GM19043 (cell line): ENCODE results near the gene ZBTB20.

Source experiments
- ATAC-seq: cut with Tn5 transposase; IDR thresholded peaks from one replicate; pipeline ENCODE4 v1.9.1; 2021; ENCODE audit warnings: low read depth; ENCODE audit not compliant: unreplicated experiment

Gene ZBTB20

DNA sequence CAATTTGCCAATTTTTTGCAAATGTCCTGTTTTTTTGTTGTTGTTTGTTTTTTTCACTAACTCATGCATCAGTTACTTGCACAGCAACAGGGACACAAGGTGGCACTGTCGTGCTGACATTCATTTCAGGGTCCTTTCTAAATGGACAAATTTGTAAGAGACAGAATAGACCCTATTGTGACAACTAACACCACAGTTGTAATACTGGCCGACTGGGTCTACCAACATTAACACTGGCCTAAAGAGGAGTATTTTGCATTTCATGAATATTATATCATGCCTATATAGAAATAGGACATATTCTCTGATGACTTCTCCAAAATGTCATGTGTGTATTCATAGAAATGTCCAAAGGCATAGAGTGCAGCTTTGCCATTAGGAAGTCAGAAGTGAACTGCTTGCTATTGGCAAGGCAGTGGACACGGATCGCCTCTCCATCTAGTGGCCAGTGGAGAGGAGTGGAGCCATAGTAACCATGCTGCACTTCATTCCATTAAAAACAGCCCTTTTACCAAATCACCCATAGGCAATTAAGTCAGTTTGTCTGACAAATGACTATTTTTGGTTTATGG lies 54.8 kb downstream of the ZBTB20 start:
- peak; percentile 56 for ATAC-seq

DNA sequence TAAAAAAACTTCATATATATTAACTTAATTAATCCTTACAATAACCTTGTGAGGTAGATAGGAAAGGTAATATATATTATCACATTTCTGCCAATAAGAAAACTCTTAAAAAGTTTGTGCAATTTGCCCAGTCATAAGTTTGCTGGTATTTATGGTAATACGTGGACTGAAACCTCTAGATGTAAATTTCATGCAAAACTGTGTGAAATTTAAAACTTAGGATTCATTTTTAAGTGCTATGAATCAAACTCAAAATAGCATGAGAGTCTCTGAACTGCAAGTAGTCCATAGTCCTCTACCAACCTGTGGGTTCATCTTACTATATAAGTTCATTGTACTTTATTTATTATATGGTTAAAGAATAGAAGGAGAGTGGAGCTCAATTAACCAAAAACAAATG lies 56.4 kb downstream of the ZBTB20 start:
- ATAC-seq, result no peak

DNA sequence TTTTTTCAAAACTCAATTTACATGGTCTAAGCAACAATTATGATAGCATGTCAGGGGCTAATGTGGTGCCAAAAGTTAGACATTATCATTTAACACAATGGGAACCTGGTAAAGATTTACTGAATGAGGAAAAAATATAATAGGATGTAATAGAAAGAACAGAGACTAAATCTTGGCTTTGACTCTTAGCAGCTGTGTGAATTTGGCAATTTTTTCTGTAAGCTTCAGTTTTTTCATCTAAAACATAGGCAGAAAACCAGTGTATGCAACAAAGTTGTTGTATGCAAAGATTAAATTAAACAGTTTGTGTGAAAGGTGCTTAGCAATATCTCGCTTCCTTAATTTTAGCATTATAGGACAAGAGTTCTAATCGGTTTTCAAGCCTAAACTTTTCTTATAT lies 57.6 kb downstream of the ZBTB20 start:
- no peak for ATAC-seq

DNA sequence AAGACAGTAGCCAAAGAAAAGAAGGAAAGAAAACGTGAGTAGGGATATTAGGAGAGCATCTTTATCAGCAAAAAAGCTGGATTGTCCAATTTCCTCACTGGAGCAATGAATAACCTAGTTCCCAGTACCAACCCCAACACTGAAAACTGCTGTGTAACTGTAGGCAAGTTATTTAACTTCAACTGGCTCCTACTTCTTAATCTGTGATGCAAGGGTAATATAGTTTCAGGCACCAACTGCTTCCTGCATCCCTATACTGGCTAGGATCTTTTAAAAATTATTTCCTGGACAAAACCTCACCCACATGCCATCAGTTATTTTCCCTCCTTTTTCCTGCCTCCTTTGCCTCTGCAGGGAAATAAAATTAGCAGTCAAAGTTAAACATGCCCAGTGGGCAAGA lies 59.6 kb downstream of the ZBTB20 start:
- no peak for ATAC-seq

DNA sequence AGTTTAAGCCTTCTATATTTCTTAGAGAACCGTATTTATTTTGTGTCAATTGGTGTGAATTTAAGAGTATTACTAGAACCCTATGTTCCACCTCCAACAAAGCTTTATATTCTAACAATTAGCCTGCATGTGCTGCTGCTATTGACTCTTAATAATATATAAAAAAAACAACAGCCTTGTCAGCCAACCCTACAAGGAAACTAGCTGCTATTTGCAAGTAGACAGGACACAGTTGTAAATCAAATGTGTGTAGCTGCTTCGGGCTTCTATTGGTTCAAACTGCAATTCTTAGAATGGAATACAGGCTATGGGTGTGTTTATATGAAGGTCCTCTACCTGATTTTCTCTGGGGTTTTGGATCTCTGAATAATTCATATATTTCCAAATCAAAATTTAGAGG lies 60.7 kb downstream of the ZBTB20 start:
- ATAC-seq, result no peak

DNA sequence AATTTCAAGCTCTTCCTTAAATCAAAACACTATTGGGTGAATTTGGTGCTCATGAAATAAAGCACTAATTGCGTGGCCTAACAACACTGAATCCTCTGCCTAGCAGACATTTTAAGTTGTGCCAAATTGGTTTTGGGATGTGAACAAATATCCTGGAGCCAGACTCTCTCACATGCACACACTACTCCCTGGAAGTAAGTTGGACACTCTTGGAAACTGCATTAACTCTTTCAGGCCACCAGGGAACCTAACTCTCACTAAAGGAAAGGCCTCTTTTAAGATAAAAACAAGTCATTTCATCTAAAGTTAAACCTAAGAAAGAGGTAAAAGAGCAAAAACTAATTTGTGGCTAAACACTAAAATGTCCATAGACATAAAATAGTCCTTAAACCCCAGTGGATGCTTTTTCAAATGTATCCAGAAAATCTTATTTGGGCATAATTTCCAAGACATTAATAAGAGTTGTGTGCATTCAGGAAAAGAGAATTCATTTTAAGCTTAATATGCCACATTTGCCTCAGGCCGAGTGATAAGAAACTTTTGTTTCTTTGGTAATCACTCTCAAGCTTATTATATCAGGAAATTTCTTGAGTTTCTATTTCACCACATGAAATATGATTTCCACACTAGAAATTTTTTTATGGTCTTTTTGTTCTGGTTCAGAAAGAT lies 61.8 kb downstream of the ZBTB20 start:
- ATAC-seq, result no peak

DNA sequence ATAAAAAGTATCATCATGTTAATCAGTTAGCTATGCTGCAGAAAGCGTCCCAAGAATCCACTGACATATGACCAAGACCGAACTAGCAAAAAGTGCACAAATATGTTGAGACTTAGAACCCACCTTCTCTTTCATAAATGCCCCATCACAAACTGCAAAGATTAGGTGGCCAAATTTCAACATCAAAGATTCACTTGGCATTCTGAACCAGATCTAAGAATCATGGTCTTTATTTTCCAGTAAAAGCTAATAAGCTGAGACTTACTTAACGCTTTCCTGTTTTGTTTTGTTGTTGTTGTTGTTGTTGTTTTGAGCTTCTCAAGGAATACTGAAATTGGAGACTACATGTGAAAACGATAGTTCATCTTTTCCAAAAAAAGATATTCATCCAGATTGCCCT lies 62.4 kb downstream of the ZBTB20 start:
- ATAC-seq, result no peak

DNA sequence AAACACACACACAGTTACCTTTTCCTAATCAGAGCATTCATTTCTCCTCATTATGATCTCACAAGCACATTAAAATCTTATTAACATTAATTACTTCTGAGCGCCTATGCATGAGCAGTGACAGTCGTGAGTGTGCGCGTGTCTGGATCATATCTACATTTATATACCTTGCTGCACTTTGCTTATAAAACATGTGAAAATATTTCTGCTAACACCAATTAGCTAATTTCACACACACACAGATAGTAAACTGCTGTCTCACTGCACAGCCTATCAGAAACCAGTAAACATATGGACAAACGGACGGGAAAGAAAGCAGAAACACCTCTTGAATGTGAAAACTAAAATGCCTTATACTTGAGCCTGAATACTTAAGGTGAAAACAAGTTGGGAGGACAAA lies 64.8 kb downstream of the ZBTB20 start:
- ATAC-seq, result no peak

DNA sequence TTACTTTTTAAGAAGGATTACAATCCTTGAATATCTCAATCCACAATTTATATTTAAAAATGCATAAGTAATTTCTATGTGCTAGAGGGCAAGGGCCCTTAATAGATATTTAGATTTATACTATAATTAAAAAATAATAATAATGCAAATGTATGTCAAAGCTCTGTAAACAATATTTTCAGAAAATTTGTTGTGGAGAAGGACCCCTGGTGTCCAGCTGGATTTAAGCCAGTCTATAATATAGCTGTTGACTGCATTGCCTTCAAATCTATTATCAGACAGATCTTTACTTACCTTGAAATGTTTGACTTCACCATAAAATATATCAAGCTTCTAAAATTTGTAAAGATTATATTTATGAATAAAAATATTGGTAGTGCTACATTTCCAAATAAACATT lies 65.6 kb downstream of the ZBTB20 start:
- ATAC-seq, result no peak

DNA sequence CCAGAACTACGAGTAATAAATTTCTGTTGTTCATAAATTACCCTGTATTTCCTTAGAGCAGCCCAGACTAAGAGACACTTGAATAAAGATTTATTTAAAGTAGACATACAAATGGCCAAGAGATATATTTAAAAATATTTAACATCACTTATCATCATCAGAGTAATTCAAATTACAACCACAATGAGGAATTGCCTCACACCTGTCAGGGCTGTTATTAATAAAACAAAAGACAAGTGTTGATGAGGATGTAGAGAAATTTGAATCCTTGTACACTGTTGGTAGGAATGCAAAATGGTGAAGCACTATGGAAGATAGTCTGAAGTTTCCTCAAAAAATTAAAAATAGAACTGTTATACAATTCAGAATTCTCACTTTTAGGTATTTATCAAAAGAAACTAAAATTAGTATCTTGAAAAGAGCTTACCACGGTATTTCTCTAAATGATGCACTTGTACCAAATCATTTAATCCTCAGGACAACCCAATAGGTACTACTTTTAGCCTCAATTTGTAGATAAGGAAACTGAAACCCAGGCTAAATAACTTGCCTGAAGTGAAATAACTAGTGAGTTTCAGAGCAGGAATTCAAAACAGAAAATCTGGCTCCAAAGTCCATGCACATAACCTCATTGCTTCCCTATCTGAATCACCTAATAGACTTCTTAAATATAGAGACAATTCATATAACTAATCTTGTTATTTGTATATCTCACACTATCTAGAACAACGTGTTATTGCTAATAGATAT lies 69.4 kb downstream of the ZBTB20 start:
- ATAC-seq, result no peak

DNA sequence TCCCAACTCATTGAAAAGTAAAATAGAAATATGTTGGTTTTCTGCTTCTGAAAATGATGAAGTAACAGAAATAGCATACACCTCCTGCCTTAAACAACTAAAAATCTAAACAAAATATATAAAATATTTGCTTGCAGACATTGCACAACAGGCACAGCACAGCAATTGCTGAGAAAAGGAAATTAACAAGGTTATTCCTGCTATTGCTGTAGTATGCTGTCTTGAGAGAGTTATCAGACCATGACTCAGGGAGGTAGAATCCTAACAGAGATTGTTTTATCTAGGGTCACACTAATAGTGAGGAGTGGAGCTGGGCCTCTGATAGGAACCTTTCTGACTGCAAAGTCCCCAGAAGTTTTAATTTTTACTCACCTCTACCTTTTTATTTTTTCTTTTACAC lies 72.6 kb downstream of the ZBTB20 start:
- no peak for ATAC-seq

DNA sequence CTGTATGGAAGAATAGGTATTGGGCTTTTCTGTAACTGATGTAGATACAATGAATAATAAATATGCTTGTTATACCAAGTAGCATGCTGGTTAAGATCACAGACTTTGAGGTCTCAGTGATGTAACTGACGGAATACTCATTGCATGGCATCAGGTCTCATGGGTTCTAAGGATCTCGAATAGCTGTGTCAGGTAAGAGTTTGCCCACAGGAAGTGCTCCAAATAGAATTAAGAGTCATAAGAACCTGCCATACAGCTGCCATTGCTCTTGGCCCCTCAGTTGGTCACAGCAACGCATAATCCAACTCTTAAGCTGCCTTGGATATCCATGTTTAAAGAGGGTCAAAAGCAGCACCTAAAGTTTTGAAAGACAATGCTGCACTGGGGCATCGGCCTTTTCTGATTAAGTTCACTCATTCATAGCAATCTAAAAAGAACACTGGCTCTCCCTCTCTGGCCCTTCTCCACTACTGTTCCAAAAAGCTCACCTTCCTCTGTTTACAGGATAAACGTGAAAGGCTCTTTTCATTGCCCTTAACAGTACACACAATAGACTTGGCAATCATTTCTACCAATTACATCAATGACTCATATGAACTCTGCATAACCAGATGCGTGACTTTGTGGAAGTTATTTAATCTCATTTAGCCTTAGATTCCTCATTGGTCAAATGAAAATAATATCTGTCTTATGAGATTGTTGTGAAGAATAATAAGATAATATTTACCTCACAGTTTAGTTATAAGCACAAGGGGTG lies 74.6 kb downstream of the ZBTB20 start:
- no peak for ATAC-seq

DNA sequence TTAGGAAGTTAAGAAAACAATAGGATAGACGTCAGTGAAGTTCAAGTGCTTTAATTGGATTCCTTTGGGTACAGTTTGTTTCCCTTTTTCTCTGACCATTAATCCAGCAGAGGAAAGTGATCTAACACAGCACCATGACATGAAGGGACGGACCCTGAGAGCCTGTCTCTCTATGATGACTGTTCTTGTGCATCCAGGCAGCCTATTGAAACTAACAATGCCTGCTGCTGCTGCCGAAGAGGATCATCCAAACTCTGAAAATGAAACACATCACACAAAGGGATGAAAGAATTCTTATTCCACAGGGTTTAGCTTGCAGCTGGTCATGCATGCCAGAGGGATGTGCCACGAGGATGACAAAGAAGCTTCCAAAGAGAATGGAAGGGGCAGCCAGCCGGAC lies 75.5 kb downstream of the ZBTB20 start:
- no peak for ATAC-seq

DNA sequence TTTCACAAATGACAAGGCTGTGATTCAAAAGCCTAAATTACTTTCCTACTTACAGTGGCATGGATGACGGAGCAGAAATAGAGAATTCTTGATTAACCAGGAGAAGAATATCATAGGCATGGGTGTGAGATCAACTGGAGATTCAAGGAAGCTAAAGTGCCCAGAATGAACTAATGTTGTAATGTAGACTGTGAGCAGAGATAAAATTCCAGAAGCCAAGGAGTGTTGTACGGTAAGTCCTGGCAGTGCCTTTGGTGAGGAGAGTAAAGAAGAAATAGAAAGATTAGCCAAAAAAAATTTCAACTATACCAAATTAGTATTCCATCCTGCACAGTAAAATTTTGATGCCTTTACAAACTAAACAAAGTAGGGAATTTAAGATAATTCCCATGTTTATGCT lies 75.9 kb downstream of the ZBTB20 start:
- no peak for ATAC-seq

DNA sequence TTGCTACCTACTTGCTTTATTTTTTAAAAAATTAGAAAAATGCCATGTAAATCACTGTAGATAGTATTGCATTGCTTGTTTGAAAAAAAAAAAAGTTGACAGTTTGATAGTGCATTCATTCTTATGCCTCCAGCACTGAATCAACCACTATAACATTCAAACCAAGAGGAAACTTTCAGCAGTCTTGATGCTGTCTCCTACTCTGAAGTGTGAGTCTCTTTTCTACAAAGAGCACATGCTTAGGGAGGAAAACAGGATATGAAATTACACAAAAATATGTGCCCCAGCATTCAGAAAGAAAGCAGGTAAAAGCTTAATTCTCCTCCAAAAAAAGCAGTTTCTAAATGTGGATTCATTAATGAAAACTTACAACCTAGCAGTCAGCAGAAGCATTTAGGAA lies 78.3 kb downstream of the ZBTB20 start:
- ATAC-seq, result no peak

DNA sequence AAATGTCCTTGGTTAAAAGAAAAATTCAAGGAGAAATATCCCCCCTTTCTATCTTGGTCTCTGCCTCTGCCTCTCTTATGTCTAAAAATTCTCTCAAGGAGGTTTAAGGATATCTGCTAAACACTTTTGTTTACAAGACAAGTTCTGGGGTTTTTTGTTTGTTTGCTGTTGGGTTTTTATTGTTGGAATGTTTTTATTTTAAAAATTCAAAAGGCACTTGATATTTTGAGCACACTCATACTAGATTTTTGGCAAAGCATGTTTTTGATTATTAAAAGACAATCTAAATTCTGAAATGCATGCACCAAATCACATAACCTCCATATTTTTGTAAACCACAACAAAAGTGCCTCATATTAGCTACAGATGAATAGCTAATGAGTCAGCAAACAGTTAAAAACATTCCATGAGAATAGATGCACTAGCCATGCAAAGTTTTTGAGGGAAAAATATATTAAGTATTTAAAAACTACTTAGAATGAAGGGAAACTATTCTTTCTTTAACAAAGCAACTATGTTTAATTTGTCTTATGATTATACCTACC lies 84.6 kb downstream of the ZBTB20 start:
- no peak for ATAC-seq

DNA sequence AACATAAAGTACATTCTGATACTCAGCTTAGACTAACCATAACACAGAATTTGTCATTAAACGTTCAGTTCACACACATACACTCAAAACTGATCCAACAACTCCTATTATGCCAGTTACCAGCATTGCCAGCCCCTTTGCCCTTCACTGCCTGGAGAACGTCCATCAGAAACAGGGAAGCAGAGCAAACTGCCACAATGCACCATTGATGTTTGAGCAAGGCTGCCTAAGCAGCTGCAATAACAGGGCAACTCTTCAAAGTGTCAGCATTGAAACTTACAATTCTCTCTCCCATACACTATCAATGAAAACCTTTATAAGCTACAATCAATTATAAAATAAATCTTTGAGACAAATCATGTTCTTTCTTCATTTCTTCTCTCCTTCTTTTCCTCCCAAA lies 85.1 kb downstream of the ZBTB20 start:
- ATAC-seq, result no peak

DNA sequence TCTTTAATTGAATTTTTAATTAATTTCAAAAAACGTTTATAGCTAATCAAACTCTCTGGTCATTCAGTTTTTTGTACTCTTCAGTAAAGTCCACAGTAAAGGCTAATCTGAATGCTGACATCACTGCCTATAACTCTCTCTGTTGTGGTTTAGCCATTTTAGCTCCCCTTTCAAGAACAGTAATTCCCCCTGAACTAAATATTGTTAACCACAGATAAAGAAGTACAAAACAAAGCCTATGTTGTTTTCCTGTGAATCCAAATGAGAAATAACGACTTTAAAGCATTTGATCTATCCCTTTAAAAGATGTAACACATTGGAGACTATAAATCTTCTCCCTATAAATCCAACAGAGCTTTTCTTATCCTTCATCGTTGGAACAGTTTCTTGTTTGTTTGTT lies 94.2 kb downstream of the ZBTB20 start:
- no peak for ATAC-seq

DNA sequence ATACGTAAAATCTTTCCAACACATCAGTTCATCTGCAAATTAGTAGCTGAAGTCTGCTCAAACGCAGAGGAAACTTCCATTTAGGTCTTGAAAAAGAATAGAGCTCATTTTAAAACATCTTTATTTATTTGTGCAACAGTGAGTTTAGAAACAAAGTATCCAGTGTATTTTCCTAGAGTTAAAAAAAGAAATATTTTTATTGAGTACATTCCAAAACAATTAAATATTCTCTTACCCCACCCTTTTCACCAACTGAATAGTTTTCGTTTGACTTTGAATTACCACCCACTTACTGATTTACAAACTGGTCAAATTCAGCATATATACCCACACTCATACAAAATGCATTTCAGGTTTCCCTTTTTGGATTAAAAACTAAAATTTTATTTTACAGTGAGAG lies 104.7 kb downstream of the ZBTB20 start:
- no peak for ATAC-seq

DNA sequence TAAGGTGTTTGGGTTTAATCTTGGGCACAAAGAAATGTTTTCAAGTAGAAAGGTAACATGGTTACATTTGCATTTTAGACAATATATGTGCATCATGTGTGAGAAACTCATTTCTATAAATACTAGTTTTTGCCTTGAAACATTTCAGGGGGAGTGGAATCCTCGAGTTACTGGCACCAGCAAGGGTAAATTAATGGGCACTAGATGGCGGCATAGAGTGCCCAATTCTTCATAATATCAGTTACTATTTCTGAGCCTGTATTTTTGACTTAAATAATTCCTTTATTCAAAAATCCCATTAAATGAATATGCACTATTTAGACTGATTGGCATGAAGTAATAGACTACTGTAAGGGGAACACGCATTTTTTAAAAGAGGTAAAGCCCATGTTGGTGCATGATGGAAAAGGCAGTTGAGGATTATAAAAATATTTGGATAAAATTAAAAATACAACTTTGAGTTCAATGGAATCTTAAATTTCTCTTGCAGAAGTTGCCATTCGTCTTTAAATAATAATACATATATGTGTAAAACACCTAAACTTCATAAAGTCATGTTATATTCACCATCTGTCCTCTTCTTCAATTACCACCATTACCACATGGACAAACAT lies 106.3 kb downstream of the ZBTB20 start:
- ATAC-seq, result no peak

DNA sequence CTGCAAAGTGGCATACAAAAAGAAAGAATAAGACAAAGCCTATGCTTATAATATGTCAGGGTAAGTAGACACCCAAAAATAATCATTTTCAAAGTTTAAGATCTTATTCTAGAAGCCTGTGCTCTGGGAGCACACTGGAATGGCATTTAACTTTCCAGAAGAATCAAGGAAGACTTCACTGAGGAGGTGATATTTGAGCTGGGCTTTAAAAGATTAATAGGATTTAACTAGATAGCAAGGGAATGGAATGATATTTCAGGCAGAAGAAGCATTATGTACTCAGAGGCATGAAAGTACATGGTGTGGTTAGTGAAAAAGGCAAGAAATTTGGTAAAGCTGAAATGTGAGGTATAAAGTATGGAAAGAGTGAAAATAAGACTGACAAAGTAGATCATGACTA lies 106.8 kb downstream of the ZBTB20 start:
- no peak for ATAC-seq
